OCI-LY1 (cell line): Measurements from ENCODE around the gene CEP162.

Source experiments
- H2AFZ ChIP-seq: fragments of 200-600 bp; sonication (generic), shearing (Covaris generic); 2 replicates; pipeline ENCODE4 v1.6.0; 2014; ENCODE audit warnings: antibody characterized with exemption, mild to moderate bottlenecking, low read length
- H3F3A ChIP-seq: fragments of 200-600 bp; sonication (generic), shearing (Covaris generic); 2 replicates; pipeline ENCODE4 v1.6.0; 2014; ENCODE audit warnings: mild to moderate bottlenecking, antibody characterized with exemption, low read length, moderate library complexity; ENCODE audit not compliant: insufficient read depth
- H3K27ac ChIP-seq: fragments of 200-600 bp; sonication (generic); 2 replicates; pipeline ENCODE4 v1.5.1; 2014; ENCODE audit warnings: low read length, mixed run types, mild to moderate bottlenecking, low read depth; ENCODE audit not compliant: poor library complexity, severe bottlenecking
- H3K27me3 ChIP-seq: fragments of 200-600 bp; sonication (generic); 2 replicates; pipeline ENCODE4 v1.6.0; 2014; ENCODE audit warnings: antibody characterized with exemption, mild to moderate bottlenecking, low read length, moderate library complexity; ENCODE audit not compliant: insufficient read depth
- H3K36me3 ChIP-seq: fragments of 200-600 bp; sonication (generic); 2 replicates; pipeline ENCODE4 v1.6.1; 2014; ENCODE audit warnings: mild to moderate bottlenecking, antibody characterized with exemption, low read length, moderate library complexity, mixed read lengths; ENCODE audit not compliant: insufficient read depth
- H3K4me1 ChIP-seq: fragments of 200-600 bp; sonication (generic); 2 replicates; pipeline ENCODE4 v1.5.1; 2014; ENCODE audit warnings: mild to moderate bottlenecking, low read length, moderate library complexity; ENCODE audit not compliant: insufficient read depth, severe bottlenecking
- H3K4me2 ChIP-seq: fragments of 200-600 bp; sonication (generic), shearing (Covaris generic); 2 replicates; pipeline ENCODE4 v1.6.1; 2014; ENCODE audit warnings: low read length
- H3K4me3 ChIP-seq: fragments of 200-600 bp; sonication (generic); 2 replicates; pipeline ENCODE4 v1.5.1; 2014; ENCODE audit warnings: low read length, low read depth, mild to moderate bottlenecking, mixed read lengths; ENCODE audit not compliant: poor library complexity, severe bottlenecking
- H3K79me2 ChIP-seq: fragments of 200-600 bp; shearing (Covaris generic); 2 replicates; pipeline ENCODE4 v1.6.1; 2016; ENCODE audit warnings: mixed run types, low read length, mixed read lengths; ENCODE audit not compliant: insufficient read depth
- H3K9ac ChIP-seq: fragments of 200-600 bp; sonication (generic), shearing (Covaris generic); 2 replicates; pipeline ENCODE4 v1.6.1; 2014; ENCODE audit warnings: mild to moderate bottlenecking, low read length, mixed read lengths
- H3K9me2 ChIP-seq: fragments of 200-600 bp; sonication (generic), shearing (Covaris generic); 2 replicates; pipeline ENCODE4 v1.6.1; 2014; ENCODE audit warnings: low read depth, mild to moderate bottlenecking, low read length, mixed read lengths
- H3K9me3 ChIP-seq: fragments of 200-600 bp; shearing (Covaris generic); 2 replicates; pipeline ENCODE4 v1.6.1; 2014; ENCODE audit warnings: low read length, mixed read lengths
- H4K20me1 ChIP-seq: fragments of 200-600 bp; sonication (generic), shearing (Covaris generic); 2 replicates; pipeline ENCODE4 v1.6.0; 2016; ENCODE audit warnings: mild to moderate bottlenecking, low read length; ENCODE audit not compliant: insufficient read depth
- CTCF ChIP-seq: fragments of 200-600 bp; sonication (generic), shearing (Covaris generic); IDR thresholded peaks from 2 replicates; pipeline ENCODE4 v1.5.1; 2017; ENCODE audit warnings: mild to moderate bottlenecking, antibody characterized with exemption, low read length, moderate library complexity, mixed read lengths
- EZH2 ChIP-seq: fragments of 200-600 bp; sonication (generic), shearing (Covaris generic); IDR thresholded peaks from 2 replicates; pipeline ENCODE4 v1.8.0; 2017; ENCODE audit warnings: borderline replicate concordance, mixed run types, mild to moderate bottlenecking, antibody characterized with exemption, low read length, moderate library complexity, mixed read lengths

Gene CEP162

GRCh38 chr6:84139311-84139710 is 88.1 kb downstream of the CEP162 start:
- Histone ChIP-seq H3K9me2 (no peaks in the 10 kb centered on the region), H3K4me1 (no peaks in the 10 kb centered on the region), H3F3A (no peaks in the 10 kb centered on the region), H3K79me2 (no peaks in the 10 kb centered on the region), H3K27me3 (no peaks in the 10 kb centered on the region), H2AFZ (no peak overlapping the region), H3K4me3 (no peak overlapping the region), H4K20me1 (no peaks in the 10 kb centered on the region), H3K27ac (no peak overlapping the region), H3K9me3 (no peaks in the 10 kb centered on the region), H3K4me2 (no peak overlapping the region), H3K9ac (no peak overlapping the region), H3K36me3 (no peaks in the 10 kb centered on the region)
- no peak for TF ChIP-seq EZH2
- no peak for TF ChIP-seq CTCF

GRCh38 chr6:84137989-84138575 is 89.4 kb downstream of the CEP162 start:
- Histone ChIP-seq H3K36me3 (no peaks in the 10 kb centered on the region), H3K27ac (no peak overlapping the region), H3K9ac (no peak overlapping the region), H3K79me2 (no peaks in the 10 kb centered on the region), H3K4me1 (no peaks in the 10 kb centered on the region), H3K4me3 (no peak overlapping the region), H3K27me3 (no peaks in the 10 kb centered on the region), H2AFZ (no peak overlapping the region), H3K9me2 (no peaks in the 10 kb centered on the region), H3K9me3 (no peaks in the 10 kb centered on the region), H3F3A (no peaks in the 10 kb centered on the region), H3K4me2 (no peak overlapping the region), H4K20me1 (no peaks in the 10 kb centered on the region)
- no peak for TF ChIP-seq EZH2

GRCh38 chr6:84137051-84137375 is 90.4 kb downstream of the CEP162 start:
- TF ChIP-seq CTCF: no peak
- Histone ChIP-seq H4K20me1 (no peaks in the 10 kb centered on the region), H3K27ac (no peak overlapping the region)

GRCh38 chr6:84136364-84137050 is 90.9 kb downstream of the CEP162 start:
- Histone ChIP-seq H3K27me3 (no peaks in the 10 kb centered on the region), H3K27ac (no peak overlapping the region), H3K79me2 (no peaks in the 10 kb centered on the region), H3K9me3 (no peaks in the 10 kb centered on the region), H3K4me1 (no peaks in the 10 kb centered on the region), H3K4me2 (no peak overlapping the region), H3K4me3 (no peak overlapping the region), H3F3A (no peaks in the 10 kb centered on the region), H3K9me2 (no peaks in the 10 kb centered on the region), H3K9ac (no peak overlapping the region), H4K20me1 (no peaks in the 10 kb centered on the region), H2AFZ (no peak overlapping the region), H3K36me3 (no peaks in the 10 kb centered on the region)
- TF ChIP-seq CTCF (no peak), EZH2 (no peak)

More at GRCh38 chr6:84137051-84137375, 90.4 kb downstream of the CEP162 start:
- Histone ChIP-seq H3K9ac (no peak overlapping the region), H3K36me3 (no peaks in the 10 kb centered on the region), H3K4me1 (no peaks in the 10 kb centered on the region), H3K9me3 (no peaks in the 10 kb centered on the region), H3K27me3 (no peaks in the 10 kb centered on the region), H2AFZ (no peak overlapping the region), H3K9me2 (no peaks in the 10 kb centered on the region), H3F3A (no peaks in the 10 kb centered on the region), H3K4me2 (no peak overlapping the region), H3K4me3 (no peak overlapping the region), H3K79me2 (no peaks in the 10 kb centered on the region)
